HCT116 (cell line): ENCODE measurements around the gene SCAF4. TPM values are rescaled to one million over a fixed set of nuclear protein-coding genes. Genes with fewer than 3 reads are reported as not detected.

ENCODE experiments used
- ATAC-seq: fragments of 200-7000 bp; cut with Tn5 transposase; 2 replicates; pipeline ENCODE4 v1.9.1; 2020; ENCODE audit warnings: mild to moderate bottlenecking, moderate library complexity
- BruUV-seq: library from RNA; stranded (reverse); fragments of 400-500 nt; replicated peaks from 2 replicates; lab custom pipeline; 2021; lab: Mats Ljungman, UMichigan
- CTCF ChIA-PET: fragments of 300-600 bp; sonication (Branson Sonifier 250); formaldehyde crosslinking; loops from one replicate; lab custom pipeline; 2021; ENCODE audit warnings: antibody characterized with exemption; lab: Charles Lee
- POLR2A ChIA-PET: fragments of 300-600, 350-600 bp; sonication (Branson Sonifier 250); formaldehyde crosslinking; loops from one replicate; lab custom pipeline; 2021; ENCODE audit warnings: antibody characterized with exemption; lab: Charles Lee
- RAD21 ChIA-PET, 2 experiments: fragments of 300-600 bp; sonication (Branson Sonifier 250); formaldehyde crosslinking; loops; one replicate each; lab custom pipeline; 2023; ENCODE audit warnings: low total read pairs in 2 of 2; ENCODE audit not compliant: uncharacterized antibody in 2 of 2, unreplicated experiment in 2 of 2, low non-redundant PET in 1 of 2; lab: Charles Lee
- DNase-seq: peaks from one replicate; pipeline ENCODE4 v3.0.0-alpha.2; 2010; ENCODE audit warnings: low read depth, low spot score
- H2AFZ ChIP-seq: fragments of 200-600 bp; shearing (Covaris generic), sonication (generic); 2 replicates; pipeline ENCODE4 v1.6.1; 2017; ENCODE audit warnings: low read depth, mixed run types, mixed read lengths, antibody characterized with exemption, low read length; ENCODE audit not compliant: poor library complexity, severe bottlenecking
- H3K27ac ChIP-seq: 2 replicates; pipeline ENCODE4 v1.5.1; 2012; ENCODE audit warnings: low read depth, low read length
- H3K27me3 ChIP-seq: fragments of 200-600 bp; sonication (generic); 2 replicates; pipeline ENCODE4 v1.6.1; 2016; ENCODE audit warnings: mixed run types, low read length, mixed read lengths; ENCODE audit not compliant: insufficient read depth
- H3K36me3 ChIP-seq, 2 experiments: fragments of 200-500 bp in 1 of 2; fragments of 200-600 bp in 1 of 2; sonication (Bioruptor generic) in 1 of 2; sonication (generic) in 1 of 2; 2 replicates each; pipeline versions ENCODE4 v1.5.1 to v1.6.1; 2014 to 2016; ENCODE audit warnings: low read length in 2 of 2, inconsistent platforms in 1 of 2, mixed read lengths in 1 of 2, mixed run types in 1 of 2; ENCODE audit not compliant: insufficient read depth in 2 of 2, control insufficient read depth in 1 of 2
- H3K4me1 ChIP-seq, 2 experiments: fragments of 200-600 bp in 1 of 2; sonication (generic) in 1 of 2; 2 replicates each; pipeline versions ENCODE4 v1.5.1 to v1.6.1; 2012 to 2017; ENCODE audit warnings: low read length in 2 of 2, inconsistent platforms in 1 of 2, mild to moderate bottlenecking in 1 of 2, mixed read lengths in 1 of 2, mixed run types in 1 of 2, moderate library complexity in 1 of 2; ENCODE audit not compliant: insufficient read depth in 2 of 2, control insufficient read depth in 1 of 2
- H3K4me2 ChIP-seq: fragments of 200-600 bp; sonication (generic); 2 replicates; pipeline ENCODE4 v1.6.1; 2017; ENCODE audit warnings: mixed run types, low read length, mixed read lengths
- H3K4me3 ChIP-seq, 2 experiments: fragments of 200-600 bp in 1 of 2; sonication (generic) in 1 of 2; replicated peaks in 1 of 2; 2 replicates each; pipeline ENCODE4 v1.5.1; 2011 to 2016; ENCODE audit warnings: low read length in 2 of 2, control low read depth in 1 of 2, low read depth in 1 of 2, mild to moderate bottlenecking in 1 of 2, mixed read lengths in 1 of 2, mixed run types in 1 of 2
- H3K79me2 ChIP-seq: fragments of 200-600 bp; sonication (generic); 2 replicates; pipeline ENCODE4 v1.6.1; 2017; ENCODE audit warnings: mild to moderate bottlenecking, mixed run types, low read length, moderate library complexity, mixed read lengths; ENCODE audit not compliant: insufficient read depth
- H3K9ac ChIP-seq: fragments of 200-600 bp; sonication (generic); 2 replicates; pipeline ENCODE4 v1.6.1; 2016; ENCODE audit warnings: low read length, mixed read lengths
- H3K9me2 ChIP-seq: fragments of 200-600 bp; sonication (generic), shearing (Covaris generic); 2 replicates; pipeline ENCODE4 v1.6.1; 2017; ENCODE audit warnings: mixed run types, mild to moderate bottlenecking, moderate library complexity; ENCODE audit not compliant: insufficient read depth
- H3K9me3 ChIP-seq, 2 experiments: fragments of 200-500 bp in 1 of 2; fragments of 200-600 bp in 1 of 2; sonication (Bioruptor generic) in 1 of 2; sonication (generic) in 1 of 2; 2 replicates each; pipeline ENCODE4 v1.6.1; 2014 to 2017; ENCODE audit warnings: low read length in 2 of 2, mixed read lengths in 2 of 2, inconsistent platforms in 1 of 2, low read depth in 1 of 2, mild to moderate bottlenecking in 1 of 2, mixed run types in 1 of 2, moderate library complexity in 1 of 2; ENCODE audit not compliant: control insufficient read depth in 1 of 2, insufficient read depth in 1 of 2
- H4K20me1 ChIP-seq: fragments of 200-600 bp; sonication (generic), shearing (Covaris generic); 2 replicates; pipeline ENCODE4 v1.6.1; 2017; ENCODE audit warnings: mixed run types, mild to moderate bottlenecking, moderate library complexity; ENCODE audit not compliant: insufficient read depth
- ATF3 ChIP-seq: IDR thresholded peaks from 2 replicates; pipeline ENCODE4 v1.6.1; 2012
- CBX3 ChIP-seq: IDR thresholded peaks from 2 replicates; pipeline ENCODE4 v1.6.1; 2012; ENCODE audit warnings: low read depth
- CTCF ChIP-seq, 3 experiments: fragments of 200-600 bp in 1 of 3; sonication (generic) in 1 of 3; IDR thresholded peaks in 2 of 3; conservative IDR thresholded peaks in 1 of 3; 2 replicates each; pipeline ENCODE4 v1.5.1; 2012 to 2017; ENCODE audit warnings: low read depth in 2 of 3, low read length in 2 of 3, antibody characterized with exemption in 1 of 3, borderline replicate concordance in 1 of 3, control low read depth in 1 of 3, mild to moderate bottlenecking in 1 of 3, mixed read lengths in 1 of 3, mixed run types in 1 of 3, moderate library complexity in 1 of 3; ENCODE audit not compliant: insufficient read depth in 1 of 3
- EGR1 ChIP-seq: IDR thresholded peaks from 2 replicates; pipeline ENCODE4 v1.6.1; 2012; ENCODE audit warnings: low read depth
- ELF1 ChIP-seq: IDR thresholded peaks from 2 replicates; pipeline ENCODE4 v1.6.1; 2012; ENCODE audit warnings: low read depth, borderline replicate concordance
- EZH2 ChIP-seq: fragments of 200-600 bp; sonication (generic); IDR thresholded peaks from 2 replicates; pipeline ENCODE4 v1.6.1; 2017; ENCODE audit warnings: antibody characterized with exemption, mixed run types
- EZH2phosphoT487 ChIP-seq: fragments of 200-600 bp; IDR thresholded peaks from 2 replicates; pipeline ENCODE4 v1.6.1; 2018; ENCODE audit warnings: antibody characterized with exemption, borderline replicate concordance
- FOSL1 ChIP-seq: IDR thresholded peaks from 2 replicates; pipeline ENCODE4 v1.6.1; 2012; ENCODE audit warnings: low read depth
- JUND ChIP-seq: IDR thresholded peaks from 2 replicates; pipeline ENCODE4 v1.6.1; 2012
- POLR2A ChIP-seq: IDR thresholded peaks from 2 replicates; pipeline ENCODE4 v1.7.0; 2011; ENCODE audit warnings: borderline replicate concordance; ENCODE audit not compliant: insufficient read depth, insufficient read length; ENCODE audit errors: extremely low read depth
- POLR2AphosphoS5 ChIP-seq: IDR thresholded peaks from 2 replicates; pipeline ENCODE4 v1.6.1; 2011; ENCODE audit warnings: mild to moderate bottlenecking, low read depth, low read length, moderate library complexity
- RAD21 ChIP-seq: IDR thresholded peaks from 2 replicates; pipeline ENCODE4 v1.6.1; 2012; ENCODE audit warnings: low read depth, mild to moderate bottlenecking
- REST ChIP-seq: IDR thresholded peaks from 2 replicates; pipeline ENCODE4 v1.6.1; 2012; ENCODE audit warnings: low read depth
- SRF ChIP-seq: IDR thresholded peaks from 2 replicates; pipeline ENCODE4 v1.6.1; 2012; ENCODE audit warnings: low read depth
- ZFX ChIP-seq: fragments of 450-650 bp; IDR thresholded peaks from 2 replicates; pipeline ENCODE4 v1.6.1; 2017
- intact Hi-C: fragments of 100-400 bp; cut with micrococcal nuclease; formaldehyde crosslinking; loops from 2 replicates; pipeline ENCODE4 v1.10.0; 2022
- total RNA-seq: library from RNA; stranded (reverse); gene quantifications from one replicate; pipeline ENCODE4 v1.2.1, GENCODE V29; 2021; ENCODE audit not compliant: unreplicated experiment
- TF ChIP-seq, protein P1 (sequence below): IDR thresholded peaks from 2 replicates; pipeline ENCODE4 v1.6.1; 2011; ENCODE audit warnings: mild to moderate bottlenecking, low read length, moderate library complexity; ENCODE audit not compliant: insufficient replicate concordance; ENCODE audit errors: extremely low read depth

The SCAF4 gene
- total RNA-seq, 1 experiment from 2014 or later: 31.1 TPM

- no peak overlapping the region for H2AFZ ChIP-seq
- no peak overlapping the region for H3K4me2 ChIP-seq
- H3K27me3 ChIP-seq: no peaks in the 10 kb centered on the region
- no peaks in the 10 kb centered on the region for H3K9me3 ChIP-seq
- POLR2A ChIA-PET: no interaction called here
- H3K36me3 ChIP-seq: no peaks in the 10 kb centered on the region
- intact Hi-C loops: no loop called here
- CTCF ChIA-PET: no interaction called here
- BruUV-seq: no TSS peak
- peaks cover 4 to 12% of the 10 kb centered on the region in 2 experiments; a peak in 2 of 4 replicates for H3K4me1 ChIP-seq
- TF ChIP-seq ELF1: no peak
- TF ChIP-seq EZH2: no peak
- no peak for TF ChIP-seq CBX3
- TF ChIP-seq, protein P1, sequence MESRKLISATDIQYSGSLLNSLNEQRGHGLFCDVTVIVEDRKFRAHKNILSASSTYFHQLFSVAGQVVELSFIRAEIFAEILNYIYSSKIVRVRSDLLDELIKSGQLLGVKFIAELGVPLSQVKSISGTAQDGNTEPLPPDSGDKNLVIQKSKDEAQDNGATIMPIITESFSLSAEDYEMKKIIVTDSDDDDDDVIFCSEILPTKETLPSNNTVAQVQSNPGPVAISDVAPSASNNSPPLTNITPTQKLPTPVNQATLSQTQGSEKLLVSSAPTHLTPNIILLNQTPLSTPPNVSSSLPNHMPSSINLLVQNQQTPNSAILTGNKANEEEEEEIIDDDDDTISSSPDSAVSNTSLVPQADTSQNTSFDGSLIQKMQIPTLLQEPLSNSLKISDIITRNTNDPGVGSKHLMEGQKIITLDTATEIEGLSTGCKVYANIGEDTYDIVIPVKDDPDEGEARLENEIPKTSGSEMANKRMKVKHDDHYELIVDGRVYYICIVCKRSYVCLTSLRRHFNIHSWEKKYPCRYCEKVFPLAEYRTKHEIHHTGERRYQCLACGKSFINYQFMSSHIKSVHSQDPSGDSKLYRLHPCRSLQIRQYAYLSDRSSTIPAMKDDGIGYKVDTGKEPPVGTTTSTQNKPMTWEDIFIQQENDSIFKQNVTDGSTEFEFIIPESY: no peak
- no peak for TF ChIP-seq POLR2AphosphoS5
- TF ChIP-seq SRF: no peak
- no peak for TF ChIP-seq EGR1
- no peak for TF ChIP-seq ZFX
- no peak for TF ChIP-seq RAD21
- TF ChIP-seq ATF3: no peak
- TF ChIP-seq REST: no peak
- no peak for TF ChIP-seq CTCF (IDR thresholded peaks at IDR 0.05 in 2 of 3, conservative IDR thresholded peaks at IDR 0.05 in 1 of 3; ENCODE audit: borderline replicate concordance in 1 of 3, insufficient read depth in 1 of 3, low read depth in 2 of 3, low read length in 2 of 3)
- no peak for TF ChIP-seq JUND
- TF ChIP-seq EZH2phosphoT487: no peak
- TF ChIP-seq POLR2A: no peak
- TF ChIP-seq FOSL1: no peak
- TF ChIP-seq, all 23 proteins: peak for 0
- DNase-seq: no peak
- RAD21 ChIA-PET: no interaction called here
- Histone ChIP-seq H3K4me3 (no peak overlapping the region), H3K79me2 (peaks cover 100% of the 10 kb centered on the region), H3K9me2 (no peaks in the 10 kb centered on the region), H4K20me1 (peaks cover 33% of the 10 kb centered on the region; the same call in 1 of the 2 replicates), H3K9ac (no peak overlapping the region), H3K27ac (no peak overlapping the region)
- ATAC-seq: no peak
Observed at GRCh38 chr21:31711326-31711725, 20.6 kb downstream of the SCAF4 start.
